Right lobe of liver (tissue), 4 donors: ENCODE results near the gene IL36A.

Source experiments
- POLR2A ChIP-seq: fragments of 450-650 bp; IDR thresholded peaks from one replicate; pipeline ENCODE4 v1.6.1; 2017; ENCODE audit warnings: antibody characterized with exemption, mild to moderate bottlenecking
- TF ChIP-seq, protein P1 (sequence below), 4 donors: fragments of 200-600 bp in 3 of 4; fragments of 450-650 bp in 1 of 4; IDR thresholded peaks; one replicate each; pipeline versions ENCODE4 v1.5.1 to v1.8.0; 2016 to 2022; ENCODE audit warnings: antibody characterized with exemption in 4 of 4, mild to moderate bottlenecking in 2 of 4
- donor health status: DM: no; HTN: no; CAD: no.
- donor health status: DM: no; HTN: no; CAD: no.
- donor health status: DM: no; HTN: yes; CAD: no.

DNA sequence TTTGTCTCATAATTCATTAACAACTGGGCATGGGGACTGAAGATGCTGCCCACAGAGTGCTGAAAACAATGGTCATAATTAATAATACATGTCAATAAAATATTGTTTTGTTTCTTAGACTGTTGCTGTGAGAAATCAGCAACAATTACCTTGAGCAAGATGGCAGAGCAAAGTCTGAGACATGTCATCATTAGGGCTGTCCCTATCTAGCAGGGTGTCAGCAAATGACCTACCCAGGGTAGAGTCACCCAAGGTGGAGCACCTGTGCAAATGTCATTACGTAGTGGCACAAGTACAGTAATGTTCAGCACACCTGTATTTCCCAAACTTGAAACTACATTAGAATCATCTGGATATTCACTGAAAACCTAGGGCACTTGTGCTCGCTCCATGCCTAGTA, 10.6 kb upstream of the IL36A start:
- TF ChIP-seq, protein P1, sequence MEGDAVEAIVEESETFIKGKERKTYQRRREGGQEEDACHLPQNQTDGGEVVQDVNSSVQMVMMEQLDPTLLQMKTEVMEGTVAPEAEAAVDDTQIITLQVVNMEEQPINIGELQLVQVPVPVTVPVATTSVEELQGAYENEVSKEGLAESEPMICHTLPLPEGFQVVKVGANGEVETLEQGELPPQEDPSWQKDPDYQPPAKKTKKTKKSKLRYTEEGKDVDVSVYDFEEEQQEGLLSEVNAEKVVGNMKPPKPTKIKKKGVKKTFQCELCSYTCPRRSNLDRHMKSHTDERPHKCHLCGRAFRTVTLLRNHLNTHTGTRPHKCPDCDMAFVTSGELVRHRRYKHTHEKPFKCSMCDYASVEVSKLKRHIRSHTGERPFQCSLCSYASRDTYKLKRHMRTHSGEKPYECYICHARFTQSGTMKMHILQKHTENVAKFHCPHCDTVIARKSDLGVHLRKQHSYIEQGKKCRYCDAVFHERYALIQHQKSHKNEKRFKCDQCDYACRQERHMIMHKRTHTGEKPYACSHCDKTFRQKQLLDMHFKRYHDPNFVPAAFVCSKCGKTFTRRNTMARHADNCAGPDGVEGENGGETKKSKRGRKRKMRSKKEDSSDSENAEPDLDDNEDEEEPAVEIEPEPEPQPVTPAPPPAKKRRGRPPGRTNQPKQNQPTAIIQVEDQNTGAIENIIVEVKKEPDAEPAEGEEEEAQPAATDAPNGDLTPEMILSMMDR (IDR thresholded peaks at IDR 0.05) = no peak
- TF ChIP-seq POLR2A = no peak
